H1 (cell line): ENCODE results near the gene DIABLO. TPM values are rescaled to one million over a fixed set of nuclear protein-coding genes. Genes with fewer than 3 reads are reported as not detected.
A peak's percentile ranks its signal among the peaks of the same experiment; 100 is the strongest.

Experiments used
- CTCF ChIA-PET: fragments of 300-600 bp; sonication (Branson Sonifier 250); formaldehyde crosslinking; loops from one replicate; lab custom pipeline; 2021; ENCODE audit not compliant: partially characterized antibody; lab: Charles Lee
- POLR2A ChIA-PET: fragments of 300-600 bp; sonication (Branson Sonifier 250); formaldehyde crosslinking; loops from one replicate; lab custom pipeline; 2021; ENCODE audit warnings: inconsistent platforms; ENCODE audit not compliant: partially characterized antibody; lab: Charles Lee
- DNase-seq, 2 experiments: peaks; one replicate each; pipeline versions ENCODE4 v3.0.0 to v3.0.0-alpha.2; 2010 to 2022; ENCODE audit warnings: low spot score in 2 of 2, low read depth in 1 of 2, mixed read lengths in 1 of 2
- FAIRE-seq: peaks from 2 replicates; lab custom pipeline; 2011; peaks lifted over from hg19 to GRCh38; lab: Jason Lieb, UNC
- H2AFZ ChIP-seq: 2 replicates; pipeline ENCODE4 v1.8.1; 2012; ENCODE audit warnings: low read length, inconsistent platforms
- H2AK5ac ChIP-seq: 2 replicates; pipeline ENCODE4 v1.6.1; 2013; ENCODE audit warnings: low read depth, low read length
- H2BK120ac ChIP-seq: replicated peaks from 2 replicates; pipeline ENCODE3; 2013; ENCODE audit warnings: low read depth, low read length, inconsistent platforms
- H2BK12ac ChIP-seq: 2 replicates; pipeline ENCODE4 v1.6.1; 2013; ENCODE audit warnings: low read depth, low read length
- H2BK15ac ChIP-seq: 2 replicates; pipeline ENCODE4 v1.6.1; 2013; ENCODE audit warnings: low read length
- H2BK20ac ChIP-seq: 2 replicates; pipeline ENCODE4 v1.6.1; 2013; ENCODE audit warnings: low read length
- H2BK5ac ChIP-seq: 2 replicates; pipeline ENCODE4 v1.6.1; 2013; ENCODE audit warnings: low read depth, low read length
- H3K14ac ChIP-seq: 2 replicates; pipeline ENCODE4 v1.6.1; 2013; ENCODE audit warnings: inconsistent platforms; ENCODE audit not compliant: insufficient read length
- H3K18ac ChIP-seq: 2 replicates; pipeline ENCODE4 v1.6.1; 2013; ENCODE audit warnings: low read length; ENCODE audit errors: extremely low read depth
- H3K23ac ChIP-seq: 2 replicates; pipeline ENCODE4 v1.6.1; 2013; ENCODE audit warnings: inconsistent platforms; ENCODE audit not compliant: insufficient read length
- H3K23me2 ChIP-seq: 2 replicates; pipeline ENCODE4 v1.6.1; 2013; ENCODE audit warnings: low read depth, low read length
- H3K27ac ChIP-seq: 2 replicates; pipeline ENCODE4 v1.6.1; 2011; ENCODE audit warnings: low read depth, low read length, inconsistent platforms
- H3K27me3 ChIP-seq, 4 experiments: replicated peaks in 1 of 4; 1 replicate in 1 of 4; 2 replicates in 3 of 4; pipeline versions ENCODE4 v1.6.1 to v1.8.1; 2011 to 2013; ENCODE audit warnings: low read length in 3 of 4, mild to moderate bottlenecking in 3 of 4, inconsistent platforms in 2 of 4, mixed read lengths in 2 of 4, moderate library complexity in 1 of 4; ENCODE audit not compliant: control insufficient read depth in 3 of 4, insufficient read depth in 3 of 4; ENCODE audit errors: extremely low read depth in 1 of 4
- H3K36me3 ChIP-seq, 4 experiments: 2 replicates each; pipeline versions ENCODE4 v1.6.1 to v1.8.1; 2011 to 2013; ENCODE audit warnings: mild to moderate bottlenecking in 4 of 4, low read length in 3 of 4, moderate library complexity in 2 of 4, control low read depth in 1 of 4, inconsistent platforms in 1 of 4; ENCODE audit not compliant: insufficient read depth in 4 of 4, control insufficient read depth in 2 of 4
- H3K4ac ChIP-seq: replicated peaks from 2 replicates; pipeline ENCODE3; 2013; ENCODE audit warnings: low read length, low read depth, mixed read lengths, inconsistent platforms; ENCODE audit not compliant: insufficient read length
- H3K4me1 ChIP-seq, 4 experiments: replicated peaks in 1 of 4; 1 replicate in 1 of 4; 2 replicates in 3 of 4; pipeline versions ENCODE4 v1.6.1 to v1.8.1; 2011 to 2013; ENCODE audit warnings: low read length in 3 of 4, inconsistent platforms in 2 of 4, mixed read lengths in 1 of 4; ENCODE audit not compliant: insufficient read depth in 4 of 4, control insufficient read depth in 3 of 4
- H3K4me2 ChIP-seq, 2 experiments: 2 replicates each; pipeline versions ENCODE4 v1.6.1 to v1.8.1; 2011 to 2013; ENCODE audit warnings: low read depth in 2 of 2, low read length in 2 of 2, control low read depth in 1 of 2, inconsistent platforms in 1 of 2, mild to moderate bottlenecking in 1 of 2; ENCODE audit not compliant: insufficient read depth in 1 of 2
- H3K4me3 ChIP-seq, 4 experiments: fragments of 200-600, 300-600 bp in 1 of 4; sonication (generic), shearing (Covaris generic), sonication (Bioruptor Twin) in 1 of 4; 2 replicates each; pipeline versions ENCODE4 v1.5.1 to v1.8.1; 2011 to 2016; ENCODE audit warnings: low read length in 4 of 4, low read depth in 3 of 4, control low read depth in 2 of 4, inconsistent platforms in 2 of 4, mild to moderate bottlenecking in 2 of 4, mixed read lengths in 1 of 4, moderate library complexity in 1 of 4; ENCODE audit not compliant: insufficient read depth in 2 of 4; ENCODE audit errors: extremely low read depth in 1 of 4
- H3K56ac ChIP-seq: replicated peaks from 2 replicates; pipeline ENCODE3; 2013; ENCODE audit warnings: low read depth, mild to moderate bottlenecking, mixed read lengths, low read length, inconsistent platforms; ENCODE audit not compliant: insufficient read length
- H3K79me1 ChIP-seq: 2 replicates; pipeline ENCODE4 v1.6.1; 2013; ENCODE audit warnings: low read depth, low read length, control low read depth
- H3K79me2 ChIP-seq, 2 experiments: 2 replicates each; pipeline versions ENCODE4 v1.6.1 to v1.8.1; 2012 to 2013; ENCODE audit warnings: low read length in 2 of 2, mild to moderate bottlenecking in 2 of 2, inconsistent platforms in 1 of 2; ENCODE audit not compliant: insufficient read depth in 2 of 2, control insufficient read depth in 1 of 2
- H3K9ac ChIP-seq, 4 experiments: replicated peaks in 1 of 4; 1 replicate in 1 of 4; 2 replicates in 3 of 4; pipeline versions ENCODE4 v1.6.1 to v1.8.1; 2011 to 2013; ENCODE audit warnings: low read depth in 3 of 4, low read length in 3 of 4, control low read depth in 2 of 4, mild to moderate bottlenecking in 2 of 4, moderate library complexity in 2 of 4, inconsistent platforms in 1 of 4; ENCODE audit errors: extremely low read depth in 1 of 4
- H3K9me3 ChIP-seq, 2 experiments: 2 replicates each; pipeline versions ENCODE4 v1.6.1 to v1.8.1; 2012 to 2013; ENCODE audit warnings: mild to moderate bottlenecking in 2 of 2, moderate library complexity in 2 of 2, control low read depth in 1 of 2, inconsistent platforms in 1 of 2, low read depth in 1 of 2, low read length in 1 of 2, mixed read lengths in 1 of 2; ENCODE audit not compliant: insufficient read depth in 2 of 2
- H4K20me1 ChIP-seq, 2 experiments: replicated peaks in 1 of 2; 2 replicates each; pipeline versions ENCODE3 to v1.8.1; 2011 to 2013; ENCODE audit warnings: inconsistent platforms in 2 of 2, low read length in 2 of 2, mild to moderate bottlenecking in 1 of 2; ENCODE audit not compliant: insufficient read depth in 2 of 2, control insufficient read depth in 1 of 2
- H4K5ac ChIP-seq: 2 replicates; pipeline ENCODE4 v1.6.1; 2013; ENCODE audit warnings: low read length, low read depth, mixed read lengths, inconsistent platforms; ENCODE audit not compliant: insufficient read length
- H4K8ac ChIP-seq: 2 replicates; pipeline ENCODE4 v1.8.0; 2013; ENCODE audit warnings: mild to moderate bottlenecking, moderate library complexity, low read length, inconsistent platforms; ENCODE audit not compliant: insufficient read depth; ENCODE audit errors: extremely low read depth
- H4K91ac ChIP-seq: replicated peaks from 2 replicates; pipeline ENCODE3; 2013; ENCODE audit warnings: low read length, mixed read lengths, inconsistent platforms; ENCODE audit not compliant: insufficient read length
- CTCF ChIP-seq, 3 experiments: IDR thresholded peaks; 1 replicate in 2 of 3; 2 replicates in 1 of 3; pipeline versions ENCODE4 v1.5.1 to v1.6.1; 2011; ENCODE audit warnings: low read length in 3 of 3, mild to moderate bottlenecking in 3 of 3, inconsistent platforms in 2 of 3, low read depth in 1 of 3, moderate library complexity in 1 of 3; ENCODE audit not compliant: insufficient read depth in 1 of 3; ENCODE audit errors: control extremely low read depth in 1 of 3
- HDAC2 ChIP-seq, 2 experiments: fragments of 300-600 bp in 1 of 2; sonication (generic) in 1 of 2; IDR thresholded peaks; 2 replicates each; pipeline ENCODE4 v1.6.1; 2011 to 2012; ENCODE audit warnings: low read depth in 2 of 2, low read length in 2 of 2, mild to moderate bottlenecking in 2 of 2, moderate library complexity in 2 of 2, borderline replicate concordance in 1 of 2, inconsistent platforms in 1 of 2
- KDM5A ChIP-seq: fragments of 200-600 bp; IDR thresholded peaks from 2 replicates; pipeline ENCODE4 v1.7.1; 2012; ENCODE audit warnings: mild to moderate bottlenecking, low read length, inconsistent platforms, mixed read lengths
- NANOG ChIP-seq: IDR thresholded peaks from 2 replicates; pipeline ENCODE4 v1.6.1; 2011; ENCODE audit warnings: low read length, low read depth, mild to moderate bottlenecking, inconsistent platforms; ENCODE audit not compliant: insufficient read depth, poor library complexity, severe bottlenecking
- PHF8 ChIP-seq: fragments of 200-600 bp; sonication (generic); conservative IDR thresholded peaks from 2 replicates; pipeline ENCODE4 v1.7.1; 2012; ENCODE audit warnings: low read depth, mild to moderate bottlenecking, inconsistent platforms, low read length, moderate library complexity
- RBBP5 ChIP-seq: IDR thresholded peaks from 2 replicates; pipeline ENCODE4 v1.7.1; 2012; ENCODE audit warnings: low read depth, mild to moderate bottlenecking, inconsistent platforms, low read length, moderate library complexity, borderline replicate concordance
- SIRT6 ChIP-seq: IDR thresholded peaks from one replicate; pipeline ENCODE4 v1.7.1; 2012; ENCODE audit warnings: low read length, inconsistent platforms
- SRF ChIP-seq: IDR thresholded peaks from 2 replicates; pipeline ENCODE4 v1.6.1; 2011; ENCODE audit warnings: mild to moderate bottlenecking, low read depth, low read length, moderate library complexity
- WGBS, 2 experiments: shearing (Covaris generic) in 1 of 2; methylation state at CpG; one replicate each; pipeline versions ENCODE4 v1.1.6 to v1.1.7; 2013 to 2015; ENCODE audit warnings: low lambda C conversion rate in 2 of 2, mixed read lengths in 2 of 2, inconsistent platforms in 1 of 2, low coverage in 1 of 2, missing lambda C conversion rate in 1 of 2; ENCODE audit not compliant: insufficient replicate concordance in 2 of 2, insufficient coverage in 1 of 2, insufficient read length in 1 of 2; ENCODE audit errors: extremely low coverage in 1 of 2, missing lambda C conversion rate in 1 of 2; 5-methylcytosine and 5-hydroxymethylcytosine counted together
- polyA plus RNA-seq, 7 experiments: library from polyadenylated mRNA; depleted of rRNA in 3 of 7; stranded (reverse) in 5 of 7; unstranded in 2 of 7; fragments of >200 nt in 5 of 7; fragments of 200-250 nt in 2 of 7; gene quantifications; 1 replicate in 5 of 7; 2 replicates in 1 of 7; 4 replicates in 1 of 7; pipeline versions ENCODE4 v1.2.1 to v1.2.3, GENCODE V29; 2011 to 2013; ENCODE audit warnings: missing spikeins in 2 of 7, mixed read lengths in 2 of 7
- total RNA-seq: library from RNA; stranded (reverse); fragmentation: NEBNext Ultra II Directional; extraction: Animal tissue kit (Norgen Biotek cat#: 25700); gene quantifications from 2 replicates; pipeline ENCODE4 v1.2.1, GENCODE V29; 2021

The DIABLO gene
- total and polyA plus RNA-seq, 2 of the 8 experiments (the other 6 are each of a cell fraction or from before 2014, with no cell fraction given) = 65.2 to 68.3 TPM

GRCh38 chr12:122199484-122200355, 26.1 kb downstream of the DIABLO start:
- ChIA-PET POLR2A (interaction anchor here (0.6 to 17.6 kb wide), 3 partner anchors 10 to 61 kb away, joined by 3 to 230 read pairs (median 3); partner anchors contain the start of gene DIABLO), CTCF (interaction anchor here (0.8 to 4.0 kb wide), 6 partner anchors 9 to 76 kb away, joined by 3 to 18 read pairs (median 3); partner anchors contain the start of gene LRRC43)
- no peak for TF ChIP-seq SIRT6
- no peak for TF ChIP-seq CTCF (IDR thresholded peaks at IDR 0.05; ENCODE audit: control extremely low read depth in 1 of 3, insufficient read depth in 1 of 3, low read depth in 1 of 3, low read length in 3 of 3)
- no peak for TF ChIP-seq HDAC2 (IDR thresholded peaks at IDR 0.05; ENCODE audit: borderline replicate concordance in 1 of 2, low read depth in 2 of 2, low read length in 2 of 2)
- TF ChIP-seq PHF8 = no peak
- TF ChIP-seq SRF = no peak
- no peak for TF ChIP-seq KDM5A
- no peak for TF ChIP-seq NANOG
- TF ChIP-seq RBBP5 = no peak

More at GRCh38 chr12:122199484-122200355, 26.1 kb downstream of the DIABLO start:
- no peak overlapping the region for H4K91ac ChIP-seq
- peaks cover 9% of the 10 kb centered on the region; the same call in 1 of the 2 replicates for H3K23me2 ChIP-seq
- no peaks in the 10 kb centered on the region for H3K79me1 ChIP-seq
- H2BK12ac ChIP-seq = no peak overlapping the region
- no peak overlapping the region for H3K18ac ChIP-seq
- no peak overlapping the region for H3K4me3 ChIP-seq
- H3K9me3 ChIP-seq = no peaks in the 10 kb centered on the region
- H3K4ac ChIP-seq = no peak overlapping the region
- no peak overlapping the region for H2BK120ac ChIP-seq
- H2BK20ac ChIP-seq = no peak overlapping the region
- peaks cover 0 to under 1% of the 10 kb centered on the region in 2 experiments for H4K20me1 ChIP-seq
- H2BK5ac ChIP-seq = no peak overlapping the region
- no peak overlapping the region for H3K14ac ChIP-seq
- H3K4me2 ChIP-seq = no peak overlapping the region
- no peak overlapping the region for H4K5ac ChIP-seq
- H3K23ac ChIP-seq = no peak overlapping the region
- H2AK5ac ChIP-seq = no peak overlapping the region
- no peaks in the 10 kb centered on the region for H3K79me2 ChIP-seq
- no peak for FAIRE-seq
- peaks cover 5 to 26% (median 15%) of the 10 kb centered on the region in 4 experiments; a peak in 6 of 7 replicates for H3K27me3 ChIP-seq
- no peak overlapping the region for H3K56ac ChIP-seq
- H3K9ac ChIP-seq = no peak overlapping the region
- H3K36me3 ChIP-seq = peaks cover 0 to 4% (median 0%) of the 10 kb centered on the region in 4 experiments; a peak in 1 of 8 replicates
- no peak for DNase-seq
- peaks cover 0 to 5% (median under 1%) of the 10 kb centered on the region in 4 experiments; a peak in 2 of 7 replicates for H3K4me1 ChIP-seq
- H4K8ac ChIP-seq = peak overlapping the region; percentile 41; the same call in 1 of the 2 replicates
- no peak overlapping the region for H2AFZ ChIP-seq
- 91% methylated on average over 27 of the region's 29 CpGs; no CpG with 5 or more reads in 1 of the 2 experiments for WGBS, 2 experiments
- H3K27ac ChIP-seq = no peak overlapping the region
- 0 out of 2 replicates have a peak overlapping the region, but pooled peaks have one; percentile 29 for H2BK15ac ChIP-seq
